Measurements from ENCODE around the gene FAM222A. TPM values are rescaled to one million over a fixed set of nuclear protein-coding genes. Genes with fewer than 3 reads are reported as not detected.

The FAM222A gene
- polyA plus RNA-seq, 2 of the 4 experiments (the other 2 are of a cell fraction): 0.98 to 3.2 TPM

- DNase-seq (ENCODE audit: low read depth in 1 of 2, low spot score in 1 of 2) (no peak), ATAC-seq (no peak), FAIRE-seq (no peak)
- Histone ChIP-seq H3K4me3 (no peak overlapping the region), H3K4me1 (no peaks in the 10 kb centered on the region), H3K27ac (no peak overlapping the region), H3K4me2 (no peak overlapping the region), H3K9me3 (peaks cover 11% of the 10 kb centered on the region; the same call in 2 of the 3 replicates)
- POLR2A ChIA-PET: no interaction called here
- 56% methylated on average over 6 of the region's 6 CpGs for WGBS (ENCODE audit: missing lambda C conversion rate)
- CTCF ChIA-PET: interaction anchor here (1.0 kb wide), 1 partner anchor 53 kb away, joined by 3 read pairs; no protein-coding TSS in a partner anchor
- TF ChIP-seq RNF2 (IDR thresholded peaks at IDR 0.05; ENCODE audit: borderline replicate concordance, low read depth) (no peak), HEYL (CRISPR knock-in tag; IDR thresholded peaks at IDR 0.05) (no peak), HMGXB4 (CRISPR knock-in tag; IDR thresholded peaks at IDR 0.05; ENCODE audit: borderline replicate concordance) (no peak), ZNF302 (CRISPR knock-in tag; IDR thresholded peaks at IDR 0.05) (no peak), CEBPB (IDR thresholded peaks at IDR 0.05) (no peak), HOXB5 (CRISPR knock-in tag; IDR thresholded peaks at IDR 0.05) (no peak), CHD4 (IDR thresholded peaks at IDR 0.05; ENCODE audit: borderline replicate concordance) (no peak)
Measured at GRCh38 chr12:109752117-109753053, 38.8 kb downstream of the FAM222A start.

DNA sequence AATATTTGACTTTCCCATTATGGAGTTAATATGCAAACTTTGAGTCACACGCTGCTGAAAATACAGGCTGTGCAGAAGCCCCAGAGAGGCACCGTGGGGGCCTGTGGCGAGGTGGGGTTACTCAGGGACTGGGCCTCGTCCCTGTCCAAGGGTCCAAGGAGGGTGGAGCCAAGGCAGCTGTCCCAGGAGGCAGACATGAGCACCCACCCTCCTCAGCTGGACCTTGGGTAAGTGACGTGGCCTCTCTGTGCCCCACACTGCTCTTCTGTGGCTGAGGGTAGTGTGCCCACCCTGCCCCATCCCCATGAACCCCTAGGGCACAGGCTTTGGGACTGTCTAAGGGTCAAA, 39.4 kb downstream of the FAM222A start:
- Histone ChIP-seq H3K4me2 (no peak overlapping the region), H3K27ac (no peak overlapping the region), H3K4me1 (no peaks in the 10 kb centered on the region), H3K9me3 (peaks cover 11% of the 10 kb centered on the region; the same call in 2 of the 3 replicates), H3K4me3 (no peak overlapping the region)
- DNase-seq (ENCODE audit: low read depth in 1 of 2, low spot score in 1 of 2): no peak
- ChIA-PET POLR2A (no interaction called here), CTCF (interaction anchor here (0.9 kb wide), 1 partner anchor 24 kb away, joined by 3 read pairs; no protein-coding TSS in a partner anchor)
- 54% methylated on average over 5 of the region's 5 CpGs for WGBS (ENCODE audit: missing lambda C conversion rate)
- TF ChIP-seq, protein P1, sequence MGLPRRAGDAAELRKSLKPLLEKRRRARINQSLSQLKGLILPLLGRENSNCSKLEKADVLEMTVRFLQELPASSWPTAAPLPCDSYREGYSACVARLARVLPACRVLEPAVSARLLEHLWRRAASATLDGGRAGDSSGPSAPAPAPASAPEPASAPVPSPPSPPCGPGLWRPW (IDR thresholded peaks at IDR 0.05): no peak
- TF ChIP-seq EP300 (IDR thresholded peaks at IDR 0.05): no peak
- TF ChIP-seq, protein P2, sequence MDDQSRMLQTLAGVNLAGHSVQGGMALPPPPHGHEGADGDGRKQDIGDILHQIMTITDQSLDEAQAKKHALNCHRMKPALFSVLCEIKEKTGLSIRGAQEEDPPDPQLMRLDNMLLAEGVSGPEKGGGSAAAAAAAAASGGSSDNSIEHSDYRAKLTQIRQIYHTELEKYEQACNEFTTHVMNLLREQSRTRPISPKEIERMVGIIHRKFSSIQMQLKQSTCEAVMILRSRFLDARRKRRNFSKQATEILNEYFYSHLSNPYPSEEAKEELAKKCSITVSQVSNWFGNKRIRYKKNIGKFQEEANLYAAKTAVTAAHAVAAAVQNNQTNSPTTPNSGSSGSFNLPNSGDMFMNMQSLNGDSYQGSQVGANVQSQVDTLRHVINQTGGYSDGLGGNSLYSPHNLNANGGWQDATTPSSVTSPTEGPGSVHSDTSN (IDR thresholded peaks at IDR 0.05): no peak
- TF ChIP-seq TP53 (CRISPR knock-in tag; IDR thresholded peaks at IDR 0.05): no peak
- no peak for TF ChIP-seq EHMT2 (IDR thresholded peaks at IDR 0.05; ENCODE audit: low read depth)
- no peak for TF ChIP-seq NR3C1 (IDR thresholded peaks at IDR 0.05)
- FAIRE-seq: no peak
- no peak for ATAC-seq

- no peak overlapping the region for H3K27ac ChIP-seq
- FAIRE-seq (no peak), ATAC-seq (no peak), DNase-seq (ENCODE audit: low read depth in 1 of 2, low spot score in 1 of 2) (no peak)
- peaks cover 11% of the 10 kb centered on the region; the same call in 2 of the 3 replicates for H3K9me3 ChIP-seq
- POLR2A ChIA-PET: no interaction called here
- H3K4me1 ChIP-seq: no peaks in the 10 kb centered on the region
- WGBS (ENCODE audit: missing lambda C conversion rate): 34% methylated on average over 2 of the region's 2 CpGs
- no peak overlapping the region for H3K4me3 ChIP-seq
- TF ChIP-seq TFCP2L1 (CRISPR knock-in tag; IDR thresholded peaks at IDR 0.05): no peak
- no peak for TF ChIP-seq FOXS1 (CRISPR knock-in tag; IDR thresholded peaks at IDR 0.05)
- TF ChIP-seq CBX2 (IDR thresholded peaks at IDR 0.05; ENCODE audit: borderline replicate concordance, low read depth): no peak
- TF ChIP-seq EP300 (IDR thresholded peaks at IDR 0.05): no peak
- no peak for TF ChIP-seq FOSL2 (IDR thresholded peaks at IDR 0.05)
- TF ChIP-seq FOSL2 (CRISPR knock-in tag; IDR thresholded peaks at IDR 0.05): no peak
- TF ChIP-seq NR3C1 (IDR thresholded peaks at IDR 0.05): no peak
- no peak for TF ChIP-seq HDAC2 (IDR thresholded peaks at IDR 0.05)
- no peak for TF ChIP-seq MAZ (IDR thresholded peaks at IDR 0.05; ENCODE audit: borderline replicate concordance, low read depth, low read length)
- TF ChIP-seq ZSCAN20 (CRISPR knock-in tag; IDR thresholded peaks at IDR 0.05): no peak
- no peak for TF ChIP-seq CHD2 (IDR thresholded peaks at IDR 0.05; ENCODE audit: low read length, partially characterized antibody)
- TF ChIP-seq POLR2AphosphoS2 (conservative IDR thresholded peaks at IDR 0.05; ENCODE audit: low read length): no peak
- TF ChIP-seq MAX (IDR thresholded peaks at IDR 0.05): no peak
- no peak for TF ChIP-seq ZC3H11A (IDR thresholded peaks at IDR 0.05)
- no peak for TF ChIP-seq KDM5A (IDR thresholded peaks at IDR 0.05)
- TF ChIP-seq HEYL (CRISPR knock-in tag; IDR thresholded peaks at IDR 0.05): no peak
- TF ChIP-seq, protein P3, sequence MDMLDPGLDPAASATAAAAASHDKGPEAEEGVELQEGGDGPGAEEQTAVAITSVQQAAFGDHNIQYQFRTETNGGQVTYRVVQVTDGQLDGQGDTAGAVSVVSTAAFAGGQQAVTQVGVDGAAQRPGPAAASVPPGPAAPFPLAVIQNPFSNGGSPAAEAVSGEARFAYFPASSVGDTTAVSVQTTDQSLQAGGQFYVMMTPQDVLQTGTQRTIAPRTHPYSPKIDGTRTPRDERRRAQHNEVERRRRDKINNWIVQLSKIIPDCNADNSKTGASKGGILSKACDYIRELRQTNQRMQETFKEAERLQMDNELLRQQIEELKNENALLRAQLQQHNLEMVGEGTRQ (IDR thresholded peaks at IDR 0.05): no peak
- no peak for TF ChIP-seq CHD4 (IDR thresholded peaks at IDR 0.05; ENCODE audit: borderline replicate concordance)
- no peak for TF ChIP-seq ESRRA (IDR thresholded peaks at IDR 0.05; ENCODE audit: borderline replicate concordance, low read length)
- no peak for TF ChIP-seq KDM1A (IDR thresholded peaks at IDR 0.05; ENCODE audit: low read depth)
- CTCF ChIA-PET: interaction anchor here (0.7 to 1.3 kb wide), 7 partner anchors 19 to 157 kb away, joined by 3 to 5 read pairs (median 4); partner anchors contain the start of gene FAM222A
- no peak overlapping the region for H3K4me2 ChIP-seq
Measured at GRCh38 chr12:109753959-109754358, 40.3 kb downstream of the FAM222A start.

All from A549 (cell line).